ENCODE measurements around the gene MKI67.
"Not testable (repeated sequence)": the region's sequence is repeated elsewhere in the genome, so short reads cannot be mapped to it uniquely, and the experiment has no call there.

Gene MKI67

GRCh38 chr10:128125944-128126764 lies at the start of gene MKI67:
Gene MKI67, minus strand, starts transcription at chr10:128126423. Its CDS starts 756 bp downstream, at chr10:128125667.
- peak; percentile 98 for DNase-seq

GRCh38 chr10:128174581-128175559 lies 48.6 kb upstream of the MKI67 start:
- DNase-seq, result no peak

GRCh38 chr10:128173386-128173785 lies 47.2 kb upstream of the MKI67 start:
- no peak for DNase-seq

- no peak for DNase-seq
These were observed 46.5 kb upstream of the MKI67 start for GRCh38 chr10:128172756-128173155.

- no peak for DNase-seq
These were observed 43.7 kb upstream of the MKI67 start for GRCh38 chr10:128169811-128170379.

- no peak for DNase-seq
These were observed 41.8 kb upstream of the MKI67 start for GRCh38 chr10:128167926-128168520.

GRCh38 chr10:128167123-128167522 lies 40.9 kb upstream of the MKI67 start:
- not testable (repeated sequence) for DNase-seq

GRCh38 chr10:128166151-128166550 lies 39.9 kb upstream of the MKI67 start:
- no peak for DNase-seq

GRCh38 chr10:128165536-128165935 lies 39.3 kb upstream of the MKI67 start:
- no peak for DNase-seq

GRCh38 chr10:128163701-128164100 lies 37.5 kb upstream of the MKI67 start:
- no peak for DNase-seq

GRCh38 chr10:128161031-128161430 lies 34.8 kb upstream of the MKI67 start:
- peak; percentile 76 for DNase-seq

GRCh38 chr10:128160297-128160711 lies 34.1 kb upstream of the MKI67 start:
- DNase-seq, result peak; percentile 39

GRCh38 chr10:128158021-128158795 lies 32.0 kb upstream of the MKI67 start:
- DNase-seq, result no peak

GRCh38 chr10:128156999-128157755 lies 31.0 kb upstream of the MKI67 start:
- no peak for DNase-seq

GRCh38 chr10:128152741-128153580 lies 26.7 kb upstream of the MKI67 start:
- DNase-seq, result no peak

GRCh38 chr10:128151031-128151430 lies 24.8 kb upstream of the MKI67 start:
- no peak for DNase-seq

- DNase-seq, result no peak
These were observed 24.3 kb upstream of the MKI67 start for GRCh38 chr10:128150561-128150960.

- DNase-seq, result peak; percentile 72
These were observed 23.8 kb upstream of the MKI67 start for GRCh38 chr10:128150045-128150493.

- no peak for DNase-seq
These were observed 23.2 kb upstream of the MKI67 start for GRCh38 chr10:128149267-128150014.
